ENCODE data around the gene REX1BD. TPM values are rescaled to one million over a fixed set of nuclear protein-coding genes. Genes with fewer than 3 reads are reported as not detected.

Gene REX1BD
- total and polyA plus RNA-seq, 5 donors from 2014 or later: 87.4 to 163 (median 144) TPM

DNA sequence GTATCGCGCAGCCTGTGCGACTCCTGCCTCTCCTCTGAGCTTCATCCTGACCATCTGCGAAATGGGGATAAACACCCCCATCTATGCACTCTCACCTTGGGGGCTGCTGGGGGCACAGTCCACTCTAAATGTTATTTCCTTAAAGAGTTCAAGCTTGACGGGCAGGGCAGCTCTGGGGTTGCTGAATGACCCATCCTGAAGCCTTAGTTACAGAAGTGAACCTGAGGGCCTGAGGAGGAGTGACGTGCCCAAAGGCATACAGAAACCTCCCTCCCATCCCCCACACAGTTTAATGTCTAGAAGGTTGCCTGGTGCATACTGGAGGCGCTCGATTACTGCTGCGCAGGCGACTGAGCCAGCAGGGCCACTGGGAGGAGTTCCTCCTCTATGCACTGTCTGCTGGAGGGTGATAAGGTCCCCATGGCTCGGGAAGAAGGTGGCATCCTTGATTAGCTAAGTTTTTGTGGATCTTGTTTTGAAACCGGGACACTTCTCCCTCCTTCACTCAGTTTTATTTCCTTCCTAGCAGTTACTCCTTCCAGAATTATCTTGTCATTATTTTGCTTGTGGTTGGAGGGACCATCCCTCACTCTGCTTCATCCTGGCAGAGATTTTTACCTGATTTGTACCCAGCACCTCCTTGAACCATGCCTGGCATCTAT lies 44.7 kb upstream of the REX1BD start:
- peaks cover 4% of the 10 kb centered on the region for H3K27me3 Mint-ChIP-seq
- peaks cover 18% of the 10 kb centered on the region for H3K4me1 ChIP-seq (ENCODE audit: control insufficient read depth, insufficient read depth, low read length, poor library complexity, severe bottlenecking)

DNA sequence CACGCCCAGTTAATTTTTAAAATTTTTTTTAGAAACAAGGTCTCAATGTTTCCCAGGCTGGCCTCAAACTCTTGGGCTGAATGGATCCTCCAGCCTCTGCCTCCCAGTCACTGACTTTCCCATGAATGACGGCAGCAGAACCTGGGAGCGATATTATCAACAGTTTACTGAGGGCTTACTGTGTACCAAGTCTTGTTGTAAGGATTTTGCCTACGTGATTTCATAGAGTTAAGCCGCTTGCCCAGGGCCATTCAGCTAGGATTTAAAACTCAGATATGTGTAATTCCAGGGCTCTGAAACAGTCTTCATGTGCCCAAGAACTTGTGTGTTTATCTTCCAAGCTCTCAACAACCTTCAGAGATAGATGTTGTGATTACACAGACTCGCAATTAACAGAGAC lies 37.0 kb upstream of the REX1BD start:
- H3K9me3 ChIP-seq (ENCODE audit: control insufficient read depth in 2 of 2, low read length in 2 of 2): no peaks in the 10 kb centered on the region
- H3K27ac Mint-ChIP-seq: no peak overlapping the region
- H3K9me3 Mint-ChIP-seq: no peaks in the 10 kb centered on the region
- H3K4me3 Mint-ChIP-seq: no peak overlapping the region
- H3K27me3 ChIP-seq (ENCODE audit: control insufficient read depth, insufficient read depth, low read length): no peaks in the 10 kb centered on the region
- H3K4me1 Mint-ChIP-seq: peaks cover 0 to 6% (median 0%) of the 10 kb centered on the region in 4 donors
- no peaks in the 10 kb centered on the region for H3K4me1 ChIP-seq (ENCODE audit: control insufficient read depth, insufficient read depth, low read length, poor library complexity, severe bottlenecking)
- H3K36me3 Mint-ChIP-seq: no peaks in the 10 kb centered on the region
- ATAC-seq (ENCODE audit: low read depth in 2 of 2) (no peak), DNase-seq (no peak)
- no peaks in the 10 kb centered on the region for H3K36me3 ChIP-seq (ENCODE audit: control insufficient read depth, insufficient read depth, low read length)
- no peak overlapping the region for H3K27ac ChIP-seq (ENCODE audit: insufficient read depth, low read length, poor library complexity, severe bottlenecking)
- no peak overlapping the region for H3K4me3 ChIP-seq (ENCODE audit: low read depth, low read length)
- no peaks in the 10 kb centered on the region for H3K27me3 Mint-ChIP-seq

More for the DNA sequence above, 44.7 kb upstream of the REX1BD start:
- ATAC-seq (ENCODE audit: low read depth in 2 of 2) (peak; percentile 75 to 81), DNase-seq (peak; percentile 62 to 95 (median 80))
- Mint-ChIP-seq H3K36me3 (peaks cover 3% of the 10 kb centered on the region), H3K4me1 (peaks cover 0 to 34% (median 17%) of the 10 kb centered on the region in 4 donors), H3K9me3 (no peaks in the 10 kb centered on the region), H3K27ac (peak overlapping the region; percentile 94 to 99 (median 97)), H3K4me3 (peak overlapping the region; percentile 91 to 99 (median 96))
- peaks cover 16% of the 10 kb centered on the region for H3K36me3 ChIP-seq (ENCODE audit: control insufficient read depth, insufficient read depth, low read length)
- H3K4me3 ChIP-seq (ENCODE audit: low read depth, low read length): peak overlapping the region; percentile 81
- H3K27me3 ChIP-seq (ENCODE audit: control insufficient read depth, insufficient read depth, low read length): no peaks in the 10 kb centered on the region
- no peaks in the 10 kb centered on the region for H3K9me3 ChIP-seq (ENCODE audit: control insufficient read depth in 2 of 2, low read length in 2 of 2)
- peak overlapping the region; percentile 80 for H3K27ac ChIP-seq (ENCODE audit: insufficient read depth, low read length, poor library complexity, severe bottlenecking)

DNA sequence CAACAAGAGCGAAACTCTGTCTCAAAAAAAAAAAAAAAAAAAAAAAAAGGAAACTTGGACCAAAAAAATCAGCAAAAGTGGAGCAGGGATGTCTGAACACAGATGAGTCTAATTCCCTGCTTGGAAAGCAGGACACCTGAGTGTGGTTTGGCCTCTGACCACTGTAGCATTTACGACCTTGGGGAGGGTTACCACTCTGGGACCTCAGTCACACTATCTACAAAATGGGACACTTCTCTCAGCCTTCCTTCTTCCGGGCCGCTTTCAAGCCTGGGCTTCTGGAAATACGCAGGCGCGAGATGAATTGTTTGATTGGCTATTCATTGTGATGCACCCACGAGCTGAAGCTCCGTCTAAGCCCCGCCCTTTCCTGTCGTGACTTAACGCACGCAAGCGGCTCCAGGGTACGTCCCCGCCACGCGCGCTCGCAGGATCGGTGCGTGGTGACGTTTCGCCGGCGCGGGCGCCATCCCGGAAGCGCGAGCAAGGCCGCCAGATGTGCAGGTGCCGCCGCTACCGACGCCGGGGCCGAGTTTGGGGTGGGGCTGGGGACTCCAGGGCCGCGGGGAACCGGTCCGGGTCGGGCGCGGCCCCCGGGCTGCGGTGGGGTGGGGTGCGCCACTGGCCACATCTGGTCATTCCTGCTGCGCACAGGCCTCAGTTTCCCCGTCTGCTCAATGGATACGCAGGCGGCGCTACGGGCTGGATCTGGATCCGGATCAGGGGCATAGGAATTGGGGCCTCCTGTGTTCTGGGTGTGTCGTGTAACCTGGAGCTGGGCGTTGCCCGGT lies 31.0 kb upstream of the REX1BD start, which contains the start of gene KXD1:
TSS of gene KXD1 (plus strand) at position 460 of the 791 bp plus-strand sequence. CDS start 4,187 bp downstream, outside the sequence.
- H3K27me3 ChIP-seq (ENCODE audit: control insufficient read depth, insufficient read depth, low read length): no peaks in the 10 kb centered on the region
- peaks cover 7% of the 10 kb centered on the region for H3K36me3 ChIP-seq (ENCODE audit: control insufficient read depth, insufficient read depth, low read length)
- peaks cover 4% of the 10 kb centered on the region for H3K36me3 Mint-ChIP-seq
- ATAC-seq (ENCODE audit: low read depth in 2 of 2): peak; percentile 99 to 100
- peaks cover 0 to 2% (median 0%) of the 10 kb centered on the region in 7 donors for H3K9me3 Mint-ChIP-seq
- H3K4me1 Mint-ChIP-seq: peaks cover 8 to 30% (median 19%) of the 10 kb centered on the region in 4 donors
- H3K4me1 ChIP-seq (ENCODE audit: control insufficient read depth, insufficient read depth, low read length, poor library complexity, severe bottlenecking): peaks cover 18% of the 10 kb centered on the region
- peaks cover 12% of the 10 kb centered on the region for H3K27me3 Mint-ChIP-seq
- peak; percentile 97 to 100 (median 99) for DNase-seq
- peak within 1 kb of the TSS; percentile 95 to 98 (median 98) for H3K27ac Mint-ChIP-seq
- peak within 1 kb of the TSS; percentile 93 for H3K27ac ChIP-seq (ENCODE audit: insufficient read depth, low read length, poor library complexity, severe bottlenecking)
- no peaks in the 10 kb centered on the region for H3K9me3 ChIP-seq (ENCODE audit: control insufficient read depth in 2 of 2, low read length in 2 of 2)
- peak within 1 kb of the TSS; percentile 92 to 96 (median 94) for H3K4me3 Mint-ChIP-seq
- H3K4me3 ChIP-seq (ENCODE audit: low read depth, low read length): peak within 1 kb of the TSS; percentile 89

DNA sequence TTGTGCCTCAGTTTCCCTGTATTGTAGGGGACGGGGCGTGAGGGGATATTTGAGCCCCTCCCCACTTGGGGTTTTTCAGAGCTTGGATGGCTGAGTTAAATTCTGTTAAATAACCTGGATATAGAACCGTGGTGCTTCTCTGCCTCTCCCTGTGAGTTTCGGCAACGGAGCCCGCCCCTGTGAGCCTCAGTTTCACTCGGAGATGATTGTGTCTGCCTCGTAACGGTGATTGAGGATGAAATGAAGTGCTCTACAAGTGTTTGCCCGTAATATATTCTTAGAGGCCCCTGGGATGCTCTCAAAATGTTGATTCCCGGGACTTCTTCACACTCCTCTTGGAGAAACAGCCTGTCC lies 30.4 kb upstream of the REX1BD start:
- peaks cover 0 to 2% (median 0%) of the 10 kb centered on the region in 7 donors for H3K9me3 Mint-ChIP-seq
- H3K4me3 ChIP-seq (ENCODE audit: low read depth, low read length): peak overlapping the region; percentile 89
- peaks cover 12% of the 10 kb centered on the region for H3K36me3 ChIP-seq (ENCODE audit: control insufficient read depth, insufficient read depth, low read length)
- peak overlapping the region; percentile 95 to 98 (median 97) for H3K27ac Mint-ChIP-seq
- H3K36me3 Mint-ChIP-seq: peaks cover 4% of the 10 kb centered on the region
- H3K9me3 ChIP-seq (ENCODE audit: control insufficient read depth in 2 of 2, low read length in 2 of 2): no peaks in the 10 kb centered on the region
- H3K4me1 Mint-ChIP-seq: peaks cover 8 to 30% (median 19%) of the 10 kb centered on the region in 4 donors
- peaks cover 18% of the 10 kb centered on the region for H3K4me1 ChIP-seq (ENCODE audit: control insufficient read depth, insufficient read depth, low read length, poor library complexity, severe bottlenecking)
- H3K4me3 Mint-ChIP-seq: peak overlapping the region; percentile 92 to 96 (median 94)
- H3K27me3 Mint-ChIP-seq: peaks cover 12% of the 10 kb centered on the region
- peak overlapping the region; percentile 93 for H3K27ac ChIP-seq (ENCODE audit: insufficient read depth, low read length, poor library complexity, severe bottlenecking)
- ATAC-seq (ENCODE audit: low read depth in 2 of 2) (no peak), DNase-seq (peak in 1 of 3 donors; percentile 24)
- no peaks in the 10 kb centered on the region for H3K27me3 ChIP-seq (ENCODE audit: control insufficient read depth, insufficient read depth, low read length)

DNA sequence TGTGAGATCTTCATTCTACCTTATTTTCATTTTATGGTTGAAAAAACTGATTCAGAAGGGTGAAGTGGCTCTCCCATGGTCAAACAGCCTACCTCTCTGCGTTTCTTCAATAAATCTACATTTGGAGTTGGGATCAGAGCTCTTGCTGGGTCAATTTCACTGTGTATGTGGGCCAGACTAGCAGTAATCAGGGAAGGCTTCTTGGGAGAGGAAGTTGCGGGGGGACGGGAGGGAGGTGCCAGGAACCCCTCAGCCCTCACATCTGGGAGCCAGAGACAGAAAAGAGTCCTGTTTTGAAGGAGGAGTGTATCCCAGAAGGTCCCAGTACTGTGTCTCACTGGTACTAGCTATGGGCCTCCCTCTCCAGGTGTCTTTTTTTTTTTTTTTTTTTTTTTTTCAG lies 30.0 kb upstream of the REX1BD start:
- peaks cover 4% of the 10 kb centered on the region for H3K36me3 Mint-ChIP-seq
- H3K27me3 ChIP-seq (ENCODE audit: control insufficient read depth, insufficient read depth, low read length): no peaks in the 10 kb centered on the region
- H3K4me1 ChIP-seq (ENCODE audit: control insufficient read depth, insufficient read depth, low read length, poor library complexity, severe bottlenecking): peaks cover 18% of the 10 kb centered on the region
- peaks cover 0 to 2% (median 0%) of the 10 kb centered on the region in 7 donors for H3K9me3 Mint-ChIP-seq
- ATAC-seq (ENCODE audit: low read depth in 2 of 2) (no peak), DNase-seq (no peak)
- H3K4me1 Mint-ChIP-seq: peaks cover 8 to 30% (median 19%) of the 10 kb centered on the region in 4 donors
- peak overlapping the region; percentile 95 to 98 (median 97) for H3K27ac Mint-ChIP-seq
- peaks cover 15% of the 10 kb centered on the region for H3K36me3 ChIP-seq (ENCODE audit: control insufficient read depth, insufficient read depth, low read length)
- H3K27me3 Mint-ChIP-seq: peaks cover 12% of the 10 kb centered on the region
- peak overlapping the region; percentile 92 to 96 (median 94) for H3K4me3 Mint-ChIP-seq
- H3K27ac ChIP-seq (ENCODE audit: insufficient read depth, low read length, poor library complexity, severe bottlenecking): peak overlapping the region; percentile 93
- no peaks in the 10 kb centered on the region for H3K9me3 ChIP-seq (ENCODE audit: control insufficient read depth in 2 of 2, low read length in 2 of 2)
- peak overlapping the region; percentile 89 for H3K4me3 ChIP-seq (ENCODE audit: low read depth, low read length)

DNA sequence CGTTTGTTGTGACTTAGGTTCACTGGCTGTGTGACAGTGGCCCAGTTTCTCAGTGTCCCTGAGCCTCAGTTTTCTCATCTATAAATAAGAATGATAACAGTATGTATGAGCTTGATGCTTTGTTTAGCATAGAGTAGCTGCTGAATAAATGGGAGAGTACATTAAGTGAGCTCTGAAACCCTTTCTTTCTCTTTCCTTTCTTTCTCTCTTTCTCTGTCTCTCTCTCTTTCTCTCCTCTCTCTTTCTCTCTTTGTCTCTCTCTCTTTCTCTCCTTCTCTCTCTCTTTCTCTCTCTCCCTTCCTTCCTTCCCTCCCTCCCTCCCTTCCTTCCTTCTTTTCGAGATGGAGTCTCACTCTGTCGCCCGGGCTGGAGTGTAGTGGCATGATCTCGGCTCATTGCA lies 28.9 kb upstream of the REX1BD start:
- Mint-ChIP-seq H3K27ac (peak overlapping the region; percentile 26 to 98 (median 73)), H3K27me3 (peaks cover 12% of the 10 kb centered on the region), H3K4me3 (peak overlapping the region; percentile 46 to 96 (median 92)), H3K36me3 (peaks cover 11% of the 10 kb centered on the region), H3K4me1 (peaks cover 8 to 30% (median 19%) of the 10 kb centered on the region in 4 donors), H3K9me3 (peaks cover 0 to 2% (median 0%) of the 10 kb centered on the region in 7 donors)
- Histone ChIP-seq H3K9me3 (ENCODE audit: control insufficient read depth in 2 of 2, low read length in 2 of 2) (no peaks in the 10 kb centered on the region), H3K4me1 (ENCODE audit: control insufficient read depth, insufficient read depth, low read length, poor library complexity, severe bottlenecking) (peaks cover 18% of the 10 kb centered on the region), H3K36me3 (ENCODE audit: control insufficient read depth, insufficient read depth, low read length) (peaks cover 22% of the 10 kb centered on the region), H3K4me3 (ENCODE audit: low read depth, low read length) (no peak overlapping the region), H3K27ac (ENCODE audit: insufficient read depth, low read length, poor library complexity, severe bottlenecking) (peak overlapping the region; percentile 93), H3K27me3 (ENCODE audit: control insufficient read depth, insufficient read depth, low read length) (no peaks in the 10 kb centered on the region)
- ATAC-seq (ENCODE audit: low read depth in 2 of 2) (no peak), DNase-seq (no peak)

DNA sequence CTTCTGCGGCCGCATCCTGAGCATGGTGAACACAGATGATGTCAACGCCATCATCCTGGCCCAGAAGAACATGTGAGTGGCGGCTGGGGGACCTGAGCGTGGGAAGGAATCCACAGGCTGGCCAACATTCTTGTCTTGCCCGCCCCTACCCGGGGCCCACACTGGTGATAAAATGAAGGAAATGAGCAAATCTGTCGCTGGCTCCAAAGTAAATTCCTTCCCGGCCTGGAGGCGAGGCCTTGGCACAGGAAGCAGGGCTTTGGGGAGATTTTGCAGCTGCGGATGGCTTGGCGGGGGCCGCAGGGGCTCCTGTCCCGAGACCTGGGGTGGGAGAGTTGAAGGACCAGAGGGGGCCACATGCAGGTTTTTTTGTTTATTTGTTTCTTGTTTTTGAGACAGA lies 26.5 kb upstream of the REX1BD start:
- ATAC-seq (ENCODE audit: low read depth in 2 of 2) (no peak), DNase-seq (no peak)
- Mint-ChIP-seq H3K36me3 (peaks cover 19% of the 10 kb centered on the region), H3K9me3 (peaks cover 0 to 2% (median 0%) of the 10 kb centered on the region in 7 donors), H3K27me3 (peaks cover 12% of the 10 kb centered on the region), H3K4me3 (peak overlapping the region in 1 of 4 donors; percentile 54), H3K27ac (peak overlapping the region in 1 of 3 donors; percentile 25), H3K4me1 (peaks cover 8 to 30% (median 19%) of the 10 kb centered on the region in 4 donors)
- no peaks in the 10 kb centered on the region for H3K27me3 ChIP-seq (ENCODE audit: control insufficient read depth, insufficient read depth, low read length)
- no peak overlapping the region for H3K27ac ChIP-seq (ENCODE audit: insufficient read depth, low read length, poor library complexity, severe bottlenecking)
- H3K4me1 ChIP-seq (ENCODE audit: control insufficient read depth, insufficient read depth, low read length, poor library complexity, severe bottlenecking): peaks cover 18% of the 10 kb centered on the region
- no peak overlapping the region for H3K4me3 ChIP-seq (ENCODE audit: low read depth, low read length)
- H3K36me3 ChIP-seq (ENCODE audit: control insufficient read depth, insufficient read depth, low read length): peaks cover 45% of the 10 kb centered on the region
- no peaks in the 10 kb centered on the region for H3K9me3 ChIP-seq (ENCODE audit: control insufficient read depth in 2 of 2, low read length in 2 of 2)
